Endothelial cell of umbilical vein (primary cell): ENCODE measurements around the gene SLC38A10. TPM values are rescaled to one million over a fixed set of nuclear protein-coding genes. Genes with fewer than 3 reads are reported as not detected.
"Not testable (repeated sequence)": the region's sequence is repeated elsewhere in the genome, so short reads cannot be mapped to it uniquely, and the experiment has no call there.

Source experiments
- BruUV-seq: library from RNA; stranded (reverse); fragments of 400-500 nt; replicated peaks from 2 replicates; lab custom pipeline; 2021; lab: Mats Ljungman, UMichigan
- CTCF ChIA-PET: fragments of 300-600, 350-600 bp; sonication (Branson Sonifier 250); formaldehyde crosslinking; loops from one replicate; lab custom pipeline; 2021; ENCODE audit warnings: antibody characterized with exemption, inconsistent platforms; lab: Charles Lee
- POLR2A ChIA-PET: fragments of 300-600, 350-600 bp; sonication (Branson Sonifier 250); formaldehyde crosslinking; loops from one replicate; lab custom pipeline; 2021; ENCODE audit warnings: antibody characterized with exemption, inconsistent platforms; lab: Charles Lee
- DNase-seq: peaks from one replicate; pipeline ENCODE4 v3.0.0-alpha.2; 2011; ENCODE audit warnings: low read depth, low spot score
- FAIRE-seq: peaks from 2 replicates; lab custom pipeline; 2011; peaks lifted over from hg19 to GRCh38; lab: Jason Lieb, UNC
- H2AFZ ChIP-seq: 2 replicates; pipeline ENCODE4 v1.6.0; 2012; ENCODE audit warnings: low read depth, low read length, control low read depth, inconsistent platforms
- H3K27ac ChIP-seq: 2 replicates; pipeline ENCODE4 v1.5.1; 2011; ENCODE audit warnings: low read depth, mild to moderate bottlenecking, control low read depth, low read length, moderate library complexity; ENCODE audit not compliant: insufficient read depth
- H3K27me3 ChIP-seq, 2 experiments: 2 replicates each; pipeline versions ENCODE4 v1.6.0 to v1.6.1; 2011; ENCODE audit warnings: low read length in 2 of 2, mixed read lengths in 1 of 2; ENCODE audit not compliant: control insufficient read depth in 2 of 2, insufficient read depth in 2 of 2
- H3K36me3 ChIP-seq, 2 experiments: 2 replicates in 1 of 2; 3 replicates in 1 of 2; pipeline ENCODE4 v1.5.1; 2011; ENCODE audit warnings: low read length in 2 of 2, mild to moderate bottlenecking in 1 of 2, moderate library complexity in 1 of 2; ENCODE audit not compliant: control insufficient read depth in 2 of 2, insufficient read depth in 2 of 2; ENCODE audit errors: extremely low read depth in 1 of 2
- H3K4me1 ChIP-seq: 3 replicates; pipeline ENCODE4 v1.5.1; 2011; ENCODE audit warnings: mild to moderate bottlenecking, low read length; ENCODE audit not compliant: control insufficient read depth, insufficient read depth; ENCODE audit errors: extremely low read depth
- H3K4me2 ChIP-seq: 2 replicates; pipeline ENCODE4 v1.6.1; 2011; ENCODE audit warnings: low read length, control low read depth, mixed read lengths; ENCODE audit not compliant: insufficient read depth
- H3K4me3 ChIP-seq, 3 experiments: fragments of 200-600 bp in 1 of 3; sonication (generic), shearing (Covaris generic) in 1 of 3; replicated peaks in 1 of 3; 2 replicates each; pipeline ENCODE4 v1.5.1; 2011 to 2016; ENCODE audit warnings: control low read depth in 3 of 3, low read length in 3 of 3, mild to moderate bottlenecking in 2 of 3, inconsistent platforms in 1 of 3, low read depth in 1 of 3, moderate library complexity in 1 of 3; ENCODE audit not compliant: insufficient read depth in 1 of 3
- H3K79me2 ChIP-seq: 2 replicates; pipeline ENCODE4 v1.6.0; 2012; ENCODE audit warnings: low read length, inconsistent platforms; ENCODE audit not compliant: control insufficient read depth, insufficient read depth
- H3K9ac ChIP-seq: replicated peaks from 2 replicates; pipeline ENCODE3; 2011; ENCODE audit warnings: low read length, control low read depth; ENCODE audit not compliant: insufficient read depth; ENCODE audit errors: extremely low read depth
- H3K9me1 ChIP-seq: replicated peaks from 3 replicates; pipeline ENCODE4 v1.6.0; 2011; ENCODE audit warnings: mild to moderate bottlenecking, low read length; ENCODE audit not compliant: control insufficient read depth, insufficient read depth; ENCODE audit errors: extremely low read depth
- H3K9me3 ChIP-seq: replicated peaks from 2 replicates; pipeline ENCODE4 v1.5.1; 2012; ENCODE audit warnings: low read length, inconsistent platforms; ENCODE audit not compliant: control insufficient read depth, insufficient read depth
- H4K20me1 ChIP-seq: replicated peaks from 2 replicates; pipeline ENCODE3; 2011; ENCODE audit warnings: mild to moderate bottlenecking, low read length; ENCODE audit not compliant: control insufficient read depth, insufficient read depth; ENCODE audit errors: extremely low read depth
- CTCF ChIP-seq, 2 donors: IDR thresholded peaks; 1 replicate in 1 of 2; 2 replicates in 1 of 2; pipeline ENCODE4 v1.5.1; 2011; ENCODE audit warnings: low read length in 2 of 2, mild to moderate bottlenecking in 2 of 2, moderate library complexity in 2 of 2, control low read depth in 1 of 2, inconsistent platforms in 1 of 2, low read depth in 1 of 2; ENCODE audit not compliant: insufficient read depth in 1 of 2; ENCODE audit errors: extremely low read depth in 1 of 2
- EZH2 ChIP-seq: IDR thresholded peaks from 2 replicates; pipeline ENCODE4 v1.6.1; 2012; ENCODE audit warnings: borderline replicate concordance, low read depth, mild to moderate bottlenecking, moderate library complexity, low read length, inconsistent platforms; ENCODE audit not compliant: severe bottlenecking
- FOS ChIP-seq: IDR thresholded peaks from 2 replicates; pipeline ENCODE4 v1.6.1; 2011; ENCODE audit warnings: mild to moderate bottlenecking, low read length, moderate library complexity, borderline replicate concordance; ENCODE audit not compliant: insufficient read depth
- GATA2 ChIP-seq: IDR thresholded peaks from 2 replicates; pipeline ENCODE4 v1.7.0; 2011; ENCODE audit warnings: low read depth, mild to moderate bottlenecking, moderate library complexity, mixed read lengths, low read length; ENCODE audit not compliant: insufficient read length, insufficient read depth
- POLR2A ChIP-seq: IDR thresholded peaks from 2 replicates; pipeline ENCODE4 v1.6.1; 2012; ENCODE audit warnings: low read depth, mild to moderate bottlenecking, control low read depth, low read length
- POLR2AphosphoS5 ChIP-seq: IDR thresholded peaks from 2 replicates; pipeline ENCODE4 v1.6.1; 2012; ENCODE audit warnings: low read depth, mild to moderate bottlenecking, control low read depth, low read length, moderate library complexity; ENCODE audit not compliant: insufficient read depth
- dilution Hi-C: fragments of 300-500 bp; cut with MboI; formaldehyde crosslinking; loops from one replicate; pipeline ENCODE4 v1.15.0; 2019; ENCODE audit warnings: low sequenced_read_pairs; ENCODE audit not compliant: extremely low pct_ligation_motif_present
- intact Hi-C: fragments of 100-400 bp; cut with micrococcal nuclease; formaldehyde crosslinking; loops from one replicate; pipeline ENCODE4 v1.10.0; 2022
- polyA plus RNA-seq, 4 experiments: library from polyadenylated mRNA; depleted of rRNA in 3 of 4; stranded (reverse) in 3 of 4; unstranded in 1 of 4; fragments of >200 nt; gene quantifications; 2 replicates each; pipeline versions ENCODE4 v1.2.1 to v1.2.3, GENCODE V29; 2011 to 2012; ENCODE audit warnings: missing spikeins in 1 of 4
- total RNA-seq: library from RNA; stranded (reverse); gene quantifications from 2 replicates; pipeline ENCODE4 v1.2.3, GENCODE V29; 2021
- TF ChIP-seq, protein P1 (sequence below): IDR thresholded peaks from 2 replicates; pipeline ENCODE4 v1.6.1; 2011; ENCODE audit not compliant: insufficient read depth, insufficient read length

Gene SLC38A10
- total and polyA plus RNA-seq, 2 donors (not counting 3 experiments of a cell fraction or from before 2014, with no cell fraction given), result 72.7 to 113 TPM

DNA sequence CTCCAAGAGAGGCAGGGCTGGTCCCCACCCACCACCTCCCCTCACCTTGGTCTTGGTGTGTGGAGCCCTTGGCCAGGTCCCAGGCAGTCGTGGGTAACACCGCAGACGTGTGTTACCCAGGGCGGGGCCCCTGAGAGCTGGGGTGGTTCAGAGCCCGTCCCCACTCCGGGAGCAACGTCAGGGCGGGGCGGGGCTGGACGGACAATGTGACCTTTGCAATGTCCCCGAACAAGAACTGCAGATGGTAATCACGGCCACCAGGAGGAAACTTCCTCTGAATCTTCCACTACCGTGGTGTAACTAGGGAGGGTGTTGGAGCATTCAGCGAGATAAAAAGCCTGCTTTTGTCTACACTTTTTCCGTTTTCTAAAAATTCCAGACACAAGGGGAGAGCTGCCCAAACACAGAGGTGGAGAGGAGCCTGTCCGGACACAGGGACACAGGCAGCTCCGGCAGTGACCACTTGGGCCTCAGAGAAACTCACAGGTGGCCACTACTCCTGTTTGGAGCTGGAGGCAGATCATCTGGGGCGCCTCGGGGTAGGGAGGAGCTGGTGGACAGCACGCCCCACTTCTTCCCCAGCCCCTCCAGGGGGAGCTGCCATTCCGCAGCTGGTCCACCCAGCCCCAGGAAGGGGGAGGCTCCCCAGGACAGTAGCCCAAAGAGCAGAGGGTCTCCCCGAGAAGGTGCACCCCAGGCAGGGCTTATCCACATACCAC is 14.2 kb upstream of the SLC38A10 start:
- CTCF ChIA-PET, result interaction anchor here (0.6 to 2.1 kb wide), 16 partner anchors 10 to 175 kb away, joined by 3 to 29 read pairs (median 6); partner anchors contain the start of gene BAHCC1
- TF ChIP-seq, protein P1, sequence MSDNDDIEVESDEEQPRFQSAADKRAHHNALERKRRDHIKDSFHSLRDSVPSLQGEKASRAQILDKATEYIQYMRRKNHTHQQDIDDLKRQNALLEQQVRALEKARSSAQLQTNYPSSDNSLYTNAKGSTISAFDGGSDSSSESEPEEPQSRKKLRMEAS, result no peak
- no peak for TF ChIP-seq FOS
- no peak for TF ChIP-seq POLR2A
- TF ChIP-seq GATA2, result no peak
- peak; percentile 34 to 37 for TF ChIP-seq CTCF (IDR thresholded peaks at IDR 0.05; ENCODE audit: extremely low read depth in 1 of 2, insufficient read depth in 1 of 2, low read depth in 1 of 2, low read length in 2 of 2)
- no peak for TF ChIP-seq POLR2AphosphoS5
- no peak for TF ChIP-seq EZH2
- Histone ChIP-seq H3K9me3 (no peaks in the 10 kb centered on the region), H3K9ac (no peak overlapping the region), H3K4me2 (no peak overlapping the region), H3K4me3 (no peak overlapping the region), H3K9me1 (no peaks in the 10 kb centered on the region), H3K27ac (no peak overlapping the region), H3K79me2 (no peaks in the 10 kb centered on the region), H2AFZ (peak overlapping the region; percentile 18), H3K27me3 (no peaks in the 10 kb centered on the region), H3K4me1 (peaks cover 2% of the 10 kb centered on the region), H3K36me3 (no peaks in the 10 kb centered on the region), H4K20me1 (no peaks in the 10 kb centered on the region)
- no TSS peak for BruUV-seq
- FAIRE-seq, result peak; percentile 81
- peak; percentile 28 for DNase-seq
- dilution Hi-C loops, result no loop called here
- intact Hi-C loops, result no loop called here
- POLR2A ChIA-PET, result interaction anchor here (0.5 to 0.7 kb wide), 3 partner anchors 56 to 189 kb away, joined by 4 to 8 read pairs (median 7); no protein-coding TSS in a partner anchor

- intact Hi-C loops, dilution Hi-C loops, H3K27ac ChIP-seq, H4K20me1 ChIP-seq, H3K27me3 ChIP-seq, H3K4me1 ChIP-seq, H3K9me1 ChIP-seq, H3K4me2 ChIP-seq, DNase-seq, FAIRE-seq, H3K9me3 ChIP-seq, H3K4me3 ChIP-seq, BruUV-seq, H3K36me3 ChIP-seq, H3K9ac ChIP-seq, H3K79me2 ChIP-seq: not testable (repeated sequence)
- ChIA-PET POLR2A (interaction anchor here (0.5 to 0.7 kb wide), 2 partner anchors 56 to 63 kb away, joined by 4 to 7 read pairs; no protein-coding TSS in a partner anchor), CTCF (interaction anchor here (0.8 to 2.1 kb wide), 8 partner anchors 10 to 176 kb away, joined by 5 to 10 read pairs (median 7); no protein-coding TSS in a partner anchor)
- H2AFZ ChIP-seq, result peak overlapping the region; percentile 18
Measured at GRCh38 chr17:81308784-81309139, 13.7 kb upstream of the SLC38A10 start.
